Activated T-cell treated with anti-CD3 and anti-CD28 coated beads, Interleukin-2, amount 50 U/mL, for 1 hour (primary cell): ENCODE results near the gene KLK15.
"Not testable (repeated sequence)": the region's sequence is repeated elsewhere in the genome, so short reads cannot be mapped to it uniquely, and the experiment has no call there.

Source experiments
- DNase-seq: peaks from one replicate; pipeline ENCODE4 v3.0.0-alpha.2; 2020

The KLK15 gene

GRCh38 chr19:50794876-50795663 is 38.3 kb downstream of the KLK15 start:
- no peak for DNase-seq

- DNase-seq, result no peak
Observed at GRCh38 chr19:50794074-50794875, 39.1 kb downstream of the KLK15 start.

- no peak for DNase-seq
Observed at GRCh38 chr19:50793558-50794065, 39.8 kb downstream of the KLK15 start.

- DNase-seq, result no peak
Observed at GRCh38 chr19:50792272-50793250, 40.8 kb downstream of the KLK15 start.

GRCh38 chr19:50791594-50792271 is 41.6 kb downstream of the KLK15 start:
- DNase-seq, result no peak

GRCh38 chr19:50790922-50791467 is 42.4 kb downstream of the KLK15 start:
- no peak for DNase-seq

- DNase-seq, result no peak
Observed at GRCh38 chr19:50790396-50790795, 43.0 kb downstream of the KLK15 start, which contains the start of gene ACP4. ACP4 (plus strand) TSS chr19:50790415; CDS start chr19:50790415, 0 bp downstream.

GRCh38 chr19:50785329-50785728 is 48.0 kb downstream of the KLK15 start:
- no peak for DNase-seq

GRCh38 chr19:50784710-50785109 is 48.7 kb downstream of the KLK15 start:
- DNase-seq, result no peak

- DNase-seq, result not testable (repeated sequence)
Observed at GRCh38 chr19:50783848-50784152, 49.6 kb downstream of the KLK15 start.

- DNase-seq, result no peak
Observed at GRCh38 chr19:50780753-50781435, 52.5 kb downstream of the KLK15 start.

GRCh38 chr19:50779504-50780457 is 53.6 kb downstream of the KLK15 start:
- no peak for DNase-seq

- DNase-seq, result no peak
Observed at GRCh38 chr19:50778906-50779430, 54.4 kb downstream of the KLK15 start.

GRCh38 chr19:50777830-50778303 is 55.5 kb downstream of the KLK15 start:
- no peak for DNase-seq

GRCh38 chr19:50777261-50777660 is 56.1 kb downstream of the KLK15 start:
- DNase-seq, result no peak

GRCh38 chr19:50776131-50776530 is 57.2 kb downstream of the KLK15 start:
- no peak for DNase-seq
